Fibroblast of lung (primary cell): Measurements from ENCODE around the gene GLRX3.

Source experiments
- CTCF ChIP-seq, 2 donors: IDR thresholded peaks in 1 of 2; conservative IDR thresholded peaks in 1 of 2; 1 replicate in 1 of 2; 2 replicates in 1 of 2; pipeline ENCODE4 v1.5.1; 2011 to 2012; ENCODE audit warnings: low read length in 2 of 2, control low read depth in 1 of 2, inconsistent platforms in 1 of 2, low read depth in 1 of 2, mild to moderate bottlenecking in 1 of 2
- EZH2 ChIP-seq: IDR thresholded peaks from 2 replicates; pipeline ENCODE4 v1.5.1; 2012; ENCODE audit warnings: low read length, control low read depth, mild to moderate bottlenecking; ENCODE audit errors: missing control alignments

GRCh38 chr10:130220251-130221185 lies 84.3 kb downstream of the GLRX3 start:
- TF ChIP-seq CTCF (conservative IDR thresholded peaks at IDR 0.05 in 1 of 2, IDR thresholded peaks at IDR 0.05 in 1 of 2; ENCODE audit: low read depth in 1 of 2, low read length in 2 of 2) (no peak), EZH2 (no peak)
